A549 (cell line): ENCODE measurements around the gene TMEM42. TPM values are rescaled to one million over a fixed set of nuclear protein-coding genes. Genes with fewer than 3 reads are reported as not detected.

ENCODE experiments used
- ATAC-seq, 2 experiments: fragments of 200-7000 bp in 1 of 2; fragments of >200 bp in 1 of 2; cut with Nextera tagmentation in 1 of 2; cut with Tn5 transposase in 1 of 2; 3 replicates each; pipeline versions ENCODE4 v1.8.0 to v1.9.1; 2018 to 2020; ENCODE audit warnings: mild to moderate bottlenecking in 1 of 2, moderate library complexity in 1 of 2
- CTCF ChIA-PET: fragments of 300-600 bp; sonication (Branson Sonifier 250); formaldehyde crosslinking; extraction: SDS; loops from one replicate; lab custom pipeline; 2021; ENCODE audit warnings: antibody characterized with exemption, inconsistent platforms; lab: Yijun Ruan, JAX
- POLR2A ChIA-PET: fragments of 350-600 bp; formaldehyde crosslinking; extraction: SDS; loops from one replicate; lab custom pipeline; 2021; ENCODE audit warnings: antibody characterized with exemption, inconsistent platforms; lab: Yijun Ruan, JAX
- DNase-seq, 2 experiments: peaks; one replicate each; pipeline versions ENCODE4 v3.0.0 to v3.0.0-alpha.2; 2011 to 2016; ENCODE audit warnings: low read depth in 1 of 2, low spot score in 1 of 2
- FAIRE-seq: peaks from 2 replicates; lab custom pipeline; 2011; peaks lifted over from hg19 to GRCh38; lab: Jason Lieb, UNC
- H3K27ac ChIP-seq, 2 experiments: fragments of >200 bp; sonication (Bioruptor Twin); formaldehyde crosslinking; 3 replicates each; pipeline ENCODE4 v1.5.1; 2016 to 2017
- H3K4me1 ChIP-seq: fragments of >200 bp; sonication (Bioruptor Twin); formaldehyde crosslinking; 3 replicates; pipeline ENCODE4 v1.6.1; 2016
- H3K4me2 ChIP-seq: fragments of >200 bp; sonication (Bioruptor Twin); formaldehyde crosslinking; 3 replicates; pipeline ENCODE4 v1.6.1; 2016
- H3K4me3 ChIP-seq: fragments of >200 bp; sonication (Bioruptor Twin); formaldehyde crosslinking; 3 replicates; pipeline ENCODE4 v1.5.1; 2016
- H3K9me3 ChIP-seq: fragments of >200 bp; sonication (Bioruptor Twin); formaldehyde crosslinking; 3 replicates; pipeline ENCODE4 v1.6.1; 2016
- CBX8 ChIP-seq: fragments of 200-600 bp; sonication (generic); IDR thresholded peaks from 2 replicates; pipeline ENCODE4 v1.6.1; 2016
- CEBPB ChIP-seq, 2 experiments: fragments of >200 bp in 1 of 2; sonication (Bioruptor Twin) in 1 of 2; formaldehyde crosslinking in 1 of 2; IDR thresholded peaks; 2 replicates each; pipeline ENCODE4 v1.6.1; 2012 to 2016
- CHD4 ChIP-seq: fragments of 200-600 bp; sonication (generic); IDR thresholded peaks from 2 replicates; pipeline ENCODE4 v1.6.1; 2016; ENCODE audit warnings: antibody characterized with exemption, mild to moderate bottlenecking, borderline replicate concordance
- CTCF ChIP-seq: fragments of >200 bp; sonication (Bioruptor Twin); formaldehyde crosslinking; IDR thresholded peaks from 3 replicates; pipeline ENCODE4 v1.5.1; 2016
- E2F6 ChIP-seq: IDR thresholded peaks from 2 replicates; pipeline ENCODE4 v1.6.1; 2012; ENCODE audit warnings: low read depth, borderline replicate concordance
- ELK1 ChIP-seq: fragments of 150-350 bp; IDR thresholded peaks from 2 replicates; pipeline ENCODE4 v1.6.1; 2014; ENCODE audit warnings: low read depth, mild to moderate bottlenecking, low read length
- FOSL2 ChIP-seq, 2 experiments: fragments of 450-650 bp in 1 of 2; fragments of >200 bp in 1 of 2; sonication (Bioruptor Twin) in 1 of 2; formaldehyde crosslinking; IDR thresholded peaks; 2 replicates each; pipeline versions ENCODE4 v1.5.0 to v1.6.1; 2016 to 2020; ENCODE audit warnings: mild to moderate bottlenecking in 1 of 2, moderate library complexity in 1 of 2
- GATA3 ChIP-seq: IDR thresholded peaks from 2 replicates; pipeline ENCODE4 v1.6.1; 2012; ENCODE audit warnings: borderline replicate concordance
- HDAC2 ChIP-seq: fragments of 200-600 bp; sonication (generic); IDR thresholded peaks from 2 replicates; pipeline ENCODE4 v1.6.1; 2016
- HEYL ChIP-seq: fragments of 250-450 bp; sonication (Bioruptor Pico); IDR thresholded peaks from 2 replicates; pipeline ENCODE4 v1.8.0; 2021; ENCODE audit warnings: mild to moderate bottlenecking, moderate library complexity
- HMGXB4 ChIP-seq: fragments of 250-450 bp; sonication (Bioruptor Pico); IDR thresholded peaks from 2 replicates; pipeline ENCODE4 v1.5.0; 2021; ENCODE audit warnings: mild to moderate bottlenecking, moderate library complexity, borderline replicate concordance
- HOXB5 ChIP-seq: fragments of 250-450 bp; sonication (Bioruptor Pico); IDR thresholded peaks from 2 replicates; pipeline ENCODE4 v1.5.0; 2020; ENCODE audit warnings: mild to moderate bottlenecking, moderate library complexity
- JUNB ChIP-seq: fragments of >200 bp; sonication (Bioruptor Twin); formaldehyde crosslinking; IDR thresholded peaks from 2 replicates; pipeline ENCODE4 v1.6.1; 2016
- KDM1A ChIP-seq: fragments of 200-600 bp; sonication (generic); IDR thresholded peaks from 2 replicates; pipeline ENCODE4 v1.6.1; 2016; ENCODE audit warnings: low read depth, mild to moderate bottlenecking
- MAFK ChIP-seq: fragments of 450-650 bp; IDR thresholded peaks from 2 replicates; pipeline ENCODE4 v1.6.1; 2014; ENCODE audit not compliant: partially characterized antibody
- MAX ChIP-seq: IDR thresholded peaks from 2 replicates; pipeline ENCODE4 v1.6.1; 2012
- NFE2L2 ChIP-seq: fragments of 150-350 bp; conservative IDR thresholded peaks from 2 replicates; pipeline ENCODE4 v1.6.1; 2014; ENCODE audit warnings: low read length
- NPAS2 ChIP-seq: fragments of 250-450 bp; sonication (Bioruptor Pico); IDR thresholded peaks from 2 replicates; pipeline ENCODE4 v1.8.0; 2022; ENCODE audit warnings: mild to moderate bottlenecking, moderate library complexity, borderline replicate concordance
- POLR2A ChIP-seq: IDR thresholded peaks from 2 replicates; pipeline ENCODE4 v1.6.1; 2012; ENCODE audit warnings: mild to moderate bottlenecking, low read length
- POLR2AphosphoS2 ChIP-seq: conservative IDR thresholded peaks from 2 replicates; pipeline ENCODE4 v1.6.1; 2012; ENCODE audit warnings: low read length, improper control_type of control experiment, inconsistent platforms
- TFCP2L1 ChIP-seq: fragments of 250-450 bp; sonication (Bioruptor Pico); IDR thresholded peaks from 2 replicates; pipeline ENCODE4 v1.5.0; 2021; ENCODE audit warnings: mild to moderate bottlenecking
- TP53 ChIP-seq: fragments of 250-450 bp; sonication (Bioruptor Pico); IDR thresholded peaks from 2 replicates; pipeline ENCODE4 v1.5.0; 2021; ENCODE audit warnings: mild to moderate bottlenecking, moderate library complexity
- ZC3H11A ChIP-seq: fragments of 450-650 bp; IDR thresholded peaks from 2 replicates; pipeline ENCODE4 v1.6.1; 2014; ENCODE audit warnings: antibody characterized with exemption, mild to moderate bottlenecking
- ZNF302 ChIP-seq: fragments of 250-450 bp; sonication (Bioruptor Pico); IDR thresholded peaks from 2 replicates; pipeline ENCODE4 v1.9.0; 2021; ENCODE audit warnings: inconsistent platforms, mild to moderate bottlenecking, moderate library complexity
- ZSCAN20 ChIP-seq: fragments of 250-450 bp; sonication (Bioruptor Pico); IDR thresholded peaks from 2 replicates; pipeline ENCODE4 v1.8.0; 2022; ENCODE audit warnings: mild to moderate bottlenecking, moderate library complexity
- WGBS: methylation state at CpG from one replicate; pipeline ENCODE4 v1.1.6; 2017; ENCODE audit errors: missing lambda C conversion rate; 5-methylcytosine and 5-hydroxymethylcytosine counted together
- polyA plus RNA-seq, 4 experiments: library from polyadenylated mRNA; depleted of rRNA in 3 of 4; stranded (reverse); fragments of >200 nt; fragmentation: RNase III in 1 of 4; extraction: RNeasy Plus Mini Kit Qiagen cat#74134 plus additional on column Dnase treatment in 1 of 4; gene quantifications; 2 replicates in 3 of 4; 3 replicates in 1 of 4; pipeline ENCODE4 v1.2.3, GENCODE V29; 2011 to 2017

TMEM42 gene
- polyA plus RNA-seq, 2 of the 4 experiments (the other 2 are of a cell fraction), result 10.0 to 18.0 TPM

- peaks cover 12% of the 10 kb centered on the region; the same call in 2 of the 3 replicates for H3K4me1 ChIP-seq
- peak overlapping the region; percentile 29 to 48; a peak in 2 of 6 replicates for H3K27ac ChIP-seq
- H3K4me3 ChIP-seq, result no peak overlapping the region
- 0 out of 3 replicates have a peak overlapping the region, but pooled peaks have one; percentile 3 for H3K4me2 ChIP-seq
- CTCF ChIA-PET, result no interaction called here
- no peak for DNase-seq
- no peaks in the 10 kb centered on the region for H3K9me3 ChIP-seq
- 47% methylated on average over 5 of the region's 5 CpGs for whole genome bisulfite sequencing
- ATAC-seq, result no peak
- no peak for FAIRE-seq
- no peak for TF ChIP-seq MAFK
- TF ChIP-seq MAX, result no peak
- TF ChIP-seq FOSL2 (IDR thresholded peaks at IDR 0.05), result no peak
- TF ChIP-seq FOSL2 (CRISPR knock-in tag; IDR thresholded peaks at IDR 0.05), result no peak
- no peak for TF ChIP-seq ELK1
- TF ChIP-seq KDM1A, result no peak
- TF ChIP-seq POLR2A, result no peak
- POLR2A ChIA-PET, result no interaction called here
These were observed 32.8 kb downstream of the TMEM42 start for GRCh38 chr3:44894485-44894884.

GRCh38 chr3:44896440-44896839 lies 34.7 kb downstream of the TMEM42 start:
- 92% methylated on average over 2 of the region's 2 CpGs for WGBS
- Histone ChIP-seq H3K4me2 (no peak overlapping the region), H3K4me1 (peaks cover 12% of the 10 kb centered on the region; the same call in 2 of the 3 replicates), H3K4me3 (no peak overlapping the region), H3K9me3 (no peaks in the 10 kb centered on the region), H3K27ac (no peak overlapping the region)
- POLR2A ChIA-PET, result interaction anchor here (0.7 kb wide), 1 partner anchor 385 kb away, joined by 8 read pairs; no protein-coding TSS in a partner anchor
- DNase-seq, result no peak
- ATAC-seq, result no peak
- no peak for TF ChIP-seq HMGXB4 (CRISPR knock-in tag)
- TF ChIP-seq ZSCAN20 (CRISPR knock-in tag), result no peak
- no peak for TF ChIP-seq CHD4
- no peak for TF ChIP-seq HOXB5
- TF ChIP-seq TFCP2L1 (CRISPR knock-in tag), result no peak
- TF ChIP-seq E2F6, result no peak
- TF ChIP-seq CTCF, result no peak
- TF ChIP-seq CBX8, result no peak
- TF ChIP-seq NPAS2 (CRISPR knock-in tag), result no peak
- CTCF ChIA-PET, result no interaction called here
- FAIRE-seq, result no peak

GRCh38 chr3:44899683-44900367 lies 38.1 kb downstream of the TMEM42 start:
- Histone ChIP-seq H3K27ac (no peak overlapping the region), H3K4me3 (no peak overlapping the region), H3K4me1 (no peaks in the 10 kb centered on the region), H3K9me3 (no peaks in the 10 kb centered on the region), H3K4me2 (no peak overlapping the region)
- FAIRE-seq (no peak), ATAC-seq (no peak), DNase-seq (no peak)
- WGBS, result 86% methylated on average over 13 of the region's 13 CpGs
- ChIA-PET CTCF (no interaction called here), POLR2A (no interaction called here)
- TF ChIP-seq ZNF302 (CRISPR knock-in tag), result no peak
- TF ChIP-seq POLR2AphosphoS2, result no peak
- no peak for TF ChIP-seq HDAC2
- TF ChIP-seq CTCF, result no peak
- TF ChIP-seq ZC3H11A, result no peak
- no peak for TF ChIP-seq CEBPB (IDR thresholded peaks at IDR 0.05)
- TF ChIP-seq TP53, result no peak
- no peak for TF ChIP-seq JUNB
- no peak for TF ChIP-seq E2F6
- no peak for TF ChIP-seq HEYL (CRISPR knock-in tag)
- TF ChIP-seq GATA3, result no peak
- TF ChIP-seq NFE2L2, result no peak
